DMS53 (cell line): ENCODE measurements around the gene CRYGA.

Source experiments
- DNase-seq: peaks from one replicate; lab custom pipeline; 2025; lab: John Stamatoyannopoulos, UW

Gene CRYGA, protein sequence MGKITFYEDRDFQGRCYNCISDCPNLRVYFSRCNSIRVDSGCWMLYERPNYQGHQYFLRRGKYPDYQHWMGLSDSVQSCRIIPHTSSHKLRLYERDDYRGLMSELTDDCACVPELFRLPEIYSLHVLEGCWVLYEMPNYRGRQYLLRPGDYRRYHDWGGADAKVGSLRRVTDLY

DNA sequence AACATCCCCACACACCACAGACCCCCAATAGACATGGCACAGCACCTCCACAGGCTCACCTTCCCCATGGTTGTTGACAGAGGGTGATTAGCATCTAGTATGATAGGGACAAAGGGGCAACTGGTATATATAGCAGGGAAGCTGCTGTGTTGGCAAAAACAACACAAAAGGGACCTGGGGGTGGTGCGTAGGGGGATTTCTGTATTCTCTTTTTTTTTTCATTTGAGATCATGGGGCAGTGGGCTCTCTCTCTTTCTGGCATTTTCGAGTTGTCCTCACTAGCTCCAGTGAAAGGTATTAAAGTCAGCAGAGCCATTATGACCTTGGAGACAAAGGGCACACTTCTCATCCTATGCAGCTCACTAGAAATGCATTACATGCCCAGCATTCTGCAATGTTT is at the start of gene CRYGA:
CRYGA (minus strand) TSS at position 101 of the 400 bp plus-strand sequence; CDS start at position 68, 33 bp downstream.
- DNase-seq, result no peak

DNA sequence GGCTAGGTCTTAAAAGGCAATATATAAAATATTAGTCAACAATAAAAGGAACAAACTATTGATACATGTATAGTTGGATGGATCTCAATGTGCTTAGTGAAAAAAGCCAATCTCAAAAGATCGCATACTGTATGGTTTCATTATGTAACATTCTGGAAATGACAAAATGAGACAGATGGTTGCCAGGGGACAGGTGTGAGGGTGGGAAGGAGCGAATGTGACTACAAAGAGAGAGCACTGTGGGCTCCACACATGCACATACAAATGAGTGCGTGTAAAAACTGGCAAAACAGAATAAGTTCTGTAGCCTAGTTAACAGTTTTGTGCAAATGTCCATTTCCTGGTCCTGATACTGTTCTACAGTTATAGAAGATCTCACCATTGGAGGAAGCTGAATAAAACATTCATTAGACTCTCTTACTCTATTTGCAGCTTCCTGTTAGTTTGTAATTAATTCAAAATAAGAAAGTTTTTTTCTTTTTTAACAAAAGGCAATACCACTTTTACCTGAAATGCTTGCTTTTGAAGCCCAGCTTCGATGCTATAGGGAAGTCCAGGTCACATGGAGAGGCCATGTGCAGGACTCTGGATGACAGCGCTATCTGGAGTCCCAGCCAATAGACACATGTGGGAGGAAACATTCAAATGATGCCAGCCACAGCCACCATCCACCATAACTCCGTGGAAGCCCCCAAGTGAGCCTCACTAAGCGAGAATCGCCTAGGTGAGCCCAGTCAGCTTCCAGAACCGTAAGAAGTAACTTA is 47.5 kb upstream of the CRYGA start:
- DNase-seq, result no peak

DNA sequence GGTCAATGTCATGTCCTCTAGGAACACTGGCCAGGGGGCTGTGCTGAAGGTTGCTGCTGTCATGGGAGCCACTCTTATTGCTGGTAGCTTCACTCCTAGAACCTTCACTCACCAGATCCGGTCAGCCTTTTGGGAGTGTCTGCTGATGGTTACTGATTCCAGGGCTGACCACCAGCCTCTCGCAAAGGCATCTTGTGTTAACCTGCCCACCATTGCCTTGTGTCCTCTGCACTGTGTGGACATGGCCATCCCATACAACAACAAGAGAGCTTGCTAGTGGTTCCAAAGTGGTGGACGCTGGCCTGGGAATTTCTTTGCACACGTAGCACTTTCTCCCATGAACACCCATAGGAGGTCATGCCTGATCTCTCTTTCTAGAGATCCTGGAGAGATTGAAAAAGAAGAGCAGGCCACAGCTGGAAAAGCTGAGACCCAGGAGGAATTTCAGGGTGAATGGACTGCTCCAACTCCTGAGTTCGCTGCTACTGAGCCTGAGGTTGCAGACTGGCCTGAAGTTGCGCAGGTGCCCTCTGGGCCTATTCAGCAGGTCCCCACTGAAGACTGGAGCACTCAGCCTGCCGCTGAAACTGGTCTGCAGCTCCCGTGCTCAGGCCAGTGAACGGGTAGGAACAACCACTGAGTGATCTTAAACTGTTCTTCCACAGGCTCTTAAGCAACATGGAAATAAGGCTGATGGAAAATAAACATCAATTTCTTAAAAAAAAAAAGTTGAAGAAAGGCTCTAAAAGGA is 45.1 kb upstream of the CRYGA start:
- no peak for DNase-seq

DNA sequence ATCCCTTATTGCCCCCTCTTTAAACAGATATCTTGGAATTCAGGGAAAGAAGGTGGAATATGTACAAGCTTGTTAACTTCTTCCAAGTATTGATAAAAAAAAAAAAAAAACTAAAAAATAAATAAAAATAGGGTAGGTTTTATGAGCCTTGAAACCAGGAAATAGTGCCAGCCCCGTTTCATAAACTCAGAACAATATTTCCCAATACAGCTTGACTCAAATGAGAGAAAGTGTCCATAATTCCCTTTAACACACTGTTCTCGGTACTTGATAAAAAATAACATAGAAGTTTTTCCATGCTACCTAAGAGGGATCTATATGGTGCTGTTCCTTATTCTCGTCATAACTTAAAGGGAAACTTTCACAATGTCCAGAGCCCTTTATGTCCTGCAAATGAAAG is 44.4 kb upstream of the CRYGA start:
- DNase-seq, result no peak

DNA sequence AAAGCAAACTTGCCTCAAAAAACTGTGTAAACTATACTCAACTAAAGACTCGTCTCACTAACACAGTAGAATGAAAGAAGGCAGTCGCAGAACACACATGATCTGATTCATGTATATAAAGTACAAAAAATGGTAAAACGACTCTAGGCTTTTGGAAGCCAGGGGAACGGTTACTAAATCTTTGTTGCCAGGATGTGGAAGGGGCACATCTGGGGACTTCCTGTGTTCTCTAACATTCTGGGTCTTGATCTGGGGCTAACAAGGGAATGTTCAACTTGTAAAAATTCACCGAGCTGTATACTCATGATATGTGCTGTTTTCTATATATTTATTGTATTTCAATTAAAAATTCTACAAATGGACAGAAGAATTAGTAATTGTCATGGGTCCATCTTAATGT is 40.8 kb upstream of the CRYGA start:
- no peak for DNase-seq

DNA sequence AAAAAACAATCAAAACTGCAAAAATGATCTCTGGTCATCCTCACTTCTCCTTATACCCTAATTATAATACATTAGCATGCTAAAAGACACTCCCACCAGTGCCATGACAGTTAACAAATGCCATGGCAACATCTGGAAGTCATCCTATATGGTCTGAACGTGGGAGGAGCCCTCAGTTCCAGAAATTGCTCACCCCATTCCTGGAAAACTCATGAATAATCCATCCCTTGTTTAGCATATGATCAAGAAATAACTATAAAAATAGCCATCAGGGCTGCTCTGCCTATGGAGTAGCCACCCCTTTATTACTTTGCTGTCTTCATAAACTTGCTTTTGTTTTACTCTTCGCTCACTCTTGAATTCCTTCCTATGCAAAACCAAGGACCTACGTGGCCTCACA is 32.1 kb upstream of the CRYGA start:
- no peak for DNase-seq

DNA sequence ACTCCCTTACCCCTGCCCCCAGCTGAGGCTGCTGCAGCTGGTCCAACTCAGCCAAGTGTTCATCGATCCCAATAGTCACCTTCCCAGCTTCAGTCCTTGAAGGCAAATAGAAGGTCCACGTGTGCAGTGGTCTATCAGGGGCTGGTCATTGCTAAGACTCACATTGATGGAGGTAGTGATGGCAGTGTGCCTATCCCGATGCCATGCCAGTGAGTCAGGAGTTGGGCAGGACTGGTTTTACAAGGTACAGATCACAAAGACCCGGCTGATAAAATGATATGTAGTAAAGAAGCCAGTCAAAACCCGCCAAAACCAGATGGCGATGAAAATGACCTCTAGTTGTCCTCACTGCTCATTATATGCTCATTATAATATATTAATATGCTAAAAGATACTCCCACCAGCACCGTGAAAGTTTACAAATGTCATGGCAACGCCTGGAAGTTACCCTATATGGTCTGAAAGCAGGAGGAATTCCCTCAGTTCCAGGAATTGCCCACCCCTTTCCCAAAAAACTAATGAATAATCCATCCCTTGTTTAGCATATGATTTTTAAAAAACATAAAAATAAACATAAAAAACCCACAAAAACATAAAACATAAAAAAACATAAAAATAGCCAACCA is 29.3 kb upstream of the CRYGA start:
- DNase-seq, result no peak

DNA sequence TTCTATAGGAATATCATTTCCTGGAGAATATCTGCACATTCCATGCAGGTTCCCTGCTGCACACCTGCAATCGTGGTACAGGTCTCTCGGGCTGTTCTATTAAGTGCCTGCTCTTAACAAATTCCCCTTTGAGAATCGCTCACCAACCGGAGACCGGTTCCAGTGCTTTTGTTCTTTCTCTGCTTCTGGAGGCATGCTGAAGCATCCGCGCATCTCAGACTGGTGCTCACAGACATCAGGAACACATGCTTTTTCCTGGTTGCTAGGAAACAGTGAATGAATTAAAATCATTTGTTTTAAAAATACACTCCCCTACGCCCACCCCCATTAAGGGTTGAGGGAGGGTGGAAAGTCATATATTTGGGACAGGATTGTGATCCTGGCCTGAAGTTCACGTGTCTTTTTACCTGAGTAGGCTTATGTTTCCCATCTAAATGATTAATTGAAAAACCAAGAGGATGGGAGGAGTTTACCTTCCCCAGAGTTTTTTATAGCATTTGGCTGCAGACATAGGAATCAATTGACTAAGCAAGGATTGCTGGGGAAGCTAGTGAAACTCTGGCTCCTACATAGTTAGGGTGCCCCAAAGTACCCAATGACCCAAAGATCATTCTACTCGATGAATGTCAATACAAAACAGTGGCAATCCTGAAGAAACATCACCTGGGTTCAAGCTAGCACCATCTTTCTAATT is 26.6 kb upstream of the CRYGA start, which contains the start of gene C2orf80:
C2orf80 (minus strand) TSS at position 221 of the 694 bp plus-strand sequence. CDS start 3,044 bp downstream, outside the sequence.
- DNase-seq, result no peak

DNA sequence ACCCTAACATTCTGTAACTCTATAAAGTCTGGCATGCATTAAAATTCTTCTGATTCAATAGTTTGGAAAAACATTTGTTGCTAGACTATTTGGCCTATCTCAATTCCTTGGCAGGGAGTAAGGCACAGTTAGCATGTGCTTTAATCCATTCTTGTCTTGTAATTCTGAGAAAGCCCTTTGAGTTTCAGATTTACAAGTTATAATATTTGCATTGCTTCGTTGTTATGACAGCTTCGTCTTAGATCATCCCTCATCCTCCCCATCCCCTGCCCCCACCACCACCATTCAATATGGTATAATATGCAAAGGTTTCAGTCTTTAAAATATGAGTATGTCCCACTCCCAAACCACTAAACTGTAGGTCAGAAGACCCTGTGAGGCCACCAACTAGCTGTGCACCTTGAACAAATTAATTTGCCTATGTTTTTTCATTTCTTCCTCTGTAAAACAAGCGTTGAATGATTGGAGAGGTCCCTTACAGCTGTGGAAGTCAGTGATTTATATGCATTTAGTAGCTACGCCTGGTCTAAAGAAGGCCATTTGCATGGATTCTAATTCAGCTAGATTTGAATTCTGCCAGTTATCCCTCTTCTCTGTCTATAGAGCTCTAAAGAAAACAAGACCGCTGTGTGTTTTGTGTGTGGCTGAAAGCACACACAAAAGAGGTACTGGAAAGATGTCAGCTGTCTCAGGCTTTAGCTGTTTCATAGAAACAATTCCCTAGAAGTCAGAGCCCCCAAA is 25.9 kb upstream of the CRYGA start:
- no peak for DNase-seq

DNA sequence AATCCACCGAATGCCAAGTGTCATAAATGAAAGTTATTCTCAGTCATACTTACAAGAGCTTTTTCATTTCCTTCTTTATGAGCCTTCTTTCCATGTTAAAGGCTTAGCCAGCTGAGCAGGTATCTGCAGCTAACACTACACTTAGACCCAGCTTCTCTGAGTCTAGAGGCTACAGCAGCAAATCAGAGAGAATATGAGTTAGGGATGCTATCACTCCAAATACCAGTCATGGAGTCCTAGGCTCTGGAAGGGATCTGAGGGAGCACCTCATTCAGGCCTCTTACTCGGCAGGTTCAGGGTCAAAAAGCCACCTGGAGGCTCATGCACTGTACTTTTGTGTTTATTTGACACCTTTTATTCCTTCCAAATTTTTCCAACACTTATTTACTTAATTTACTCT is 23.5 kb upstream of the CRYGA start:
- no peak for DNase-seq

DNA sequence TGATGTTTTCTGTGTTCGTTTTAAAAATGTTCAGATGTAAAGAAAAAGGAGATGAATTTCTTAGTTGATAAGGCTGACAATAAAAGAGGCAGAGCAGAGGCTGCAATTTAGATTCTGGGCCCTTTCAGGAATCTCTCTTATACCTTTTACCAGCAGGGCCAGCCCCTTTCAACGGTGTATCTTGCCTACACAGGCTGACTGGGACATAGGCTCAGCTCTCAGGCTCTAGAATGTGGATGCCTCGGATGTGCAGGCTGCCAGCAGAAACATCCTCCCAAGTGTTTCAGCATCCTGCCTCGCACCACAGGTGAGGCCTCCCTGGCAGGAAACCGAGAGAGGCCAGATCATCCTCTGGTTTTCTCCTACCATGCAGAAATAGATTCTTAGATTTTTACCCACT is 23.1 kb upstream of the CRYGA start:
- no peak for DNase-seq

DNA sequence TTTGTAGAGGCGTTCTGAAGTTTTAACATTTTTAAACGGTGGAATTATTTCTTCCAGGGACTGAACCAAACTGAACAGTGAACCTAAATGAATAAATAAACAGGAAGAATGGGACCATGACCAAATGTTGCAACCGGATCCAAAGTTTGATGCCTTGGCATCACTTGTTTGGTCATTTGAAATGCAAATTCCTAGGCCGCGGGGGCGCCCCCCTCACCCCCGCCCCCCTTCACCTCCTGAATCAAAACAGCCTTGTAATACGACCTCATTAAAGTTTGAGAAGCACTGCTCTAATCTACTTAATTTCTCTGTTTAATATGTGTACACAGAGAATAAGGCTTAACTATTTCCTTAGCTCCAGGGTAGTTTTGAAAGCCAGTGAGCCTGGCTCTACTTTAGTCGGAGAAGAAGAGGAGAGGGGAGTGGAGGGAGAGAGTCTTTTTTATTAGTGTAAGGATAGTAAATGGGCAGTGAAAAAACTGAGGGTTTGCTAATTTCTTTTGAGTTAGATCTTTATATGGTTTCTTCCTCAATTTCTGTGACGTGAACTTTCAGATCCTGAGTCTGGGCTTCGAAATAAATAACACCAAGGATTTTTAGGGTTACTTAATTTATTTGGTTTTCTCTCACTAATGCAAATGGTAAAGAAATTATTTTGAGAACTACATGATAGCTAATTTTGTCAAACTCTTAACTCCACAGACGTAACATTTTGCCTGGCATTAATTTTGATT is 20.8 kb upstream of the CRYGA start:
- no peak for DNase-seq

DNA sequence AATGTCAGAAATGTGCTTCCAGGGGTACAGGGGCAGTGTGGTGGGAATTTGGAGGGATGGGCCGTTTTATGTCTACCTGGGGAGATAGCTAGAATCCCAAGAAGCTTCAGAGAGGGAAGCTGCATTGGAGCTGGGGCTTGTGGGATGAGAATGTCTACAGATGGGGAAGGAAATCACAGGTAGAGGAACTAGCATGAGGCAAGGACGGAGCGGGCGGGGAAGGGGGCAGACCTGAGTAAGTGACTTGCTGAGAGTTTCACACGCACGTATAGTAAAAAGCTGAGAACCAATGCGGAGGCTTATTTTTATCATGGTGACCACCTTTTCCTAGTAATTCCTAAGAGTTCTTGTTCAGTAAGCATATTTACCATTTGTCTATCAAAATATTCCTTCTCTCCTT is 20.1 kb upstream of the CRYGA start:
- DNase-seq, result no peak

DNA sequence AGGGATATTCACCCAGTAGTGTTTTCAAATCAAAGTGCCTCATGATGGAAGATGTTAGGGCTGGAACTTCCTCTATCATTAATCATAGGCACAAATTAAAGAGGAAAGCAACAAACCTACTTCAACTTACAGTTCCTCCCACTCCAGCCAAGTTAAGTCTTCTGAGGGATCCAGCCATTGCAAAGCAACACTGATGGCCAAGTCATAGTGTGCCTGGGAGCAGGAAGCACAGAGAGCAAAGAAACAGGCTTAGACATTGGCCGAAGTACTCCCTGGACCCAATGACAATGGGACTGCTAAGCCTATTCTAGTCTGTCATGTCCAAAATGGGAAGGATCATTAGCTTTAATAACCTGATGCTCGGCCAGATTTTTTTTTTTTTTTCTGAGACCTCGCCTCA is 19.4 kb upstream of the CRYGA start:
- DNase-seq, result no peak

DNA sequence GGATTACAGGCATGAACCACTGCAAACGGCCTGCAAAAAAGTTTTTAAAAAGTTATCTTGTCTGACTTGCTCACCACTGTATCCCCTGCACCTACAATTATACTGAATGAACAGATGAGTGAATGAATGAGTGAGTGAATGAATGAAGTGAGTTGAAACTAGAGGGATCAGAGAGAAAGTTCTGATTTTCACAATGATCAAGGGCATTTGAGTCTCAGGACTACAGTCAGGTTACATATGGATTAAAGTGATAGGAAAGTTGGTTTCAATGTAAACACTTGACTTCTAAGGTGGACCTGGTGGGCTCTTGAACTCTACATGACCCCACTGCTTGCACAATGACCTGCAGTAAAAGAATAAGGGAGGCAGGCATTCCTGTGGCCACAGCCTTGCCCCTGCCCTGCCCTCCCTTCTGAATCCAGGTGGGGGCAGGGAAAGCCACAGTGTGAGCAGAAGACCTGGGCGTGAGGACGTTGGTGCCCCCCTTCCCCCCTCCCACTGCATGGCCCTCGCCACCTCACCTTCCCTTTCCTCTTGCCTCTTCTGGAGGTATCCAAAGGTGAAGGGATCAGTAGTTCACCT is 15.7 kb upstream of the CRYGA start:
- peak; percentile 56 for DNase-seq

DNA sequence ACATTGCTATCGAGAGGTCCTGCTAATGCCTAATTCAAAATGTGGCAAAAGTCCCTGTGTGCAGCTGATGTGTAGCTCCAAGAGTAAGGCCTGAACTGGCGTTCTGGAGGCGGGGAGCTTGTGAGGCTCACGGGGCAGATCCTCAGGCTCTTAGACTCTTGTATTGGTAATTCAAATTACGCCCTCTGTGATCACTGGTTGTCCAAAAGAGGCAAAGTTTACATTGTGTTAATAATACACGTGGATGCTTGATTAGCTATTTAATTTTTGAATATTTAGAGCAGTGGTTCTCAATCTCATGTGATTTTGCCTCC is 12.4 kb upstream of the CRYGA start:
- peak; percentile 23 for DNase-seq

DNA sequence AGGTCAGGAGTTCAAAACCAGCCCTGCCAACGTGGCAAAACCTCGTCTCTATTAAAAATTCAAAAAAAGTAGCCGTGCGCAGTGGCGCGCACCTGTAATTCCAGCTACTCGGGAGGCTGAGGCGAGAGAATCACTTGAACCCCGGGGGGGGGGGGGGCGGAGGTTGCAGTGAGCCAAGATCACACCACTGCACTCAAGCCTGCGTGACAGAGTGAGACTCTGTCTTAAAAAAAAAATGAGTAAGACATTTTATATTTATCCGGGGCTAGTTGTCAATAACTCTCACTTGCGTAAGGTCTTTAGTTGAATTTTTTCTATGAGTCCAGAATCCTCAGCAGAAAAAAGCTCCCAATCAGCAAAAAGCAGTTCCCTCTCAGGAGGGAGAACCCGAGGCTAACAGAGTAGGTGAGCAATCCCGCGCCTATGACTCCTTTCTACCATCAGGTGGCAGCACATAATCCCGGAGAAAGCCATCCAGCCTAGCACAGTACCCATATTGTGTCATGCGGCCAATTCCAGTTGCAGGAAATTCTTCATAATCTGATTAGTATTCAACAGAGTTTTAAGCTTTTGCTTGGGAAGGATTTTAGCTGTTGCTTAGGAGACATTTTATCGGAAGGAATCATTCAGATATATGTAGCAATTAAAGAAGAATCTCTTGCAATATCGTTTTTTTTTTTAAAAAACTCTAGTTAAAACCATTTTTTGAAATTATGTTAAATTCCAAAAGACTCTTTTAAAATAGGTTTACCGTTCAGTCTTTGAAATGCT is 11.9 kb upstream of the CRYGA start:
- peak; percentile 93 for DNase-seq

DNA sequence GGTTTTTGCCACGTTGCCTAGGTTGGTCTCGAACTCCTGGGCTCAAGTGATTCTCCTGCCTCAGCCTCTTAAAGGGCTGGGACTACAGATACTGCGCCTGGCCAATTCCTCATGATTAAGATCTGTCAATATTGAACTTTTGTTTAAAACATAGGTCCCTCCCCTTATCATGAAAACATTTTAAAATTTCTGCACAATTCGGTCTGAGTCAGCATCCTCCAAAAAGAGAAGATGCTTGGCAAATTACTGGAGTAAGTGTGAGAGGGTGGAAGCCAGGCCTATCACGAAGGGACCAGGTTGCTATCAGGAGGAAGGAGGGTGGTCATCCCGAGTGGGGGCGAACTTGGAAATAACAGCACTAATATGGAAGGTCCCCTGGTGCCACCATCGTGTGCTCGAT is 10.8 kb upstream of the CRYGA start:
- DNase-seq, result no peak

DNA sequence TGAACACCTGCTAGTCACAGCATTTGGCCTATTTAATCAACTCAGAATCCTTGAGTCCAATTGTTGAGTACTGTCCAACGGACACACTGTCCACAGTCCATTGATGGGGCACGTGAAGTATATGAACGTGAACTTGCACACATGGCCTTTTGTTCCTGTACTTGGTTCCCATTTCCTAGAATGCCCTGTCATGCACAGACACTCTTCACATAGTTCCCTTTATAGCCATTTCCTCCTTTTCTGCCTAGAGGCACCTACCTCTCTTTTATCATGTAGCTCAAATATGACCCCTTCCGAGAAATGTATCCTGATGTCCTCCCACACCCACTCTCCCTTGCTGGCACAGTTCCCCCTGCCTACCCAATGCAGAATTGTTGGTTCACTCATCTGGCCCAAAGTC is 8.7 kb upstream of the CRYGA start:
- no peak for DNase-seq
